NCI-H526 (cell line): ENCODE data around the gene METTL8.
A peak's percentile ranks its signal among the peaks of the same experiment; 100 is the strongest.
"Not testable (repeated sequence)": the region's sequence is repeated elsewhere in the genome, so short reads cannot be mapped to it uniquely, and the experiment has no call there.

Experiments
- DNase-seq, 2 experiments: peaks; one replicate each; lab custom pipeline; 2025; lab: John Stamatoyannopoulos, UW

METTL8 gene

DNA sequence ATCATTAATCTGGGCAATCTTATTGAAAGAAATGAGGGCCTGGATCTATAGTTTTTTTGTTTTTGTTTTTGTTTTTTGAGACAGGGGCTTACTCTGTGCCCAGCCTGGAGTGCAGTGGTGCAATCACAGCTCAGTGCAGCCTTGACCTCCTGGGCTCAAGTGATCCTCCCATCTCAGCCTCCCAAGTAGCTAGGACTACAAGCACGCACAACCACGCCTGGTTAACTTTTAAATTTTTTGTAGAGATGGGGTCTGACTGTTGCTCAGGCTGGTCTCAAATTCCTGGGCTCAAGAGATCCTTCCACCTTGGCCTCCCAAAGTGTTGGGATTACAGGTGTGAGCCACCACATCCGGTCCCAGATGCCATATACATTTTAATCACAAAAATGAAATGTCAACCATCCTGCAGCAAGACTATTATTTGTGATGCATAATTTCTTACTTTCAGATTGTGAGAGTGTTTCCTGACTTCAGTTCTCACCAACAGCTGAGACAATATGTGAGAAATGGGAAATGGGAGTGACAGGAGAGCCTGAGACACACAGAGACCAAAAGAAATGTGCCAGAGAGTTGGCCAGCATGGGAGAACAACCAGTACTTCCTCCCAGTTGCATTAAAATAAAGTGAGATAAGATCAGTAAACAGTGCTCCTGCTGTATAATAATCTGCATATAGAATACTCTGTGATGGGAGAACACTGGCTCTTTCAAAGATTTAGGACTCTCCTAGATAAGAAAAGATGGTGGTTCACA, 87.6 kb downstream of the METTL8 start:
- peak; percentile 81 to 86 for DNase-seq

DNA sequence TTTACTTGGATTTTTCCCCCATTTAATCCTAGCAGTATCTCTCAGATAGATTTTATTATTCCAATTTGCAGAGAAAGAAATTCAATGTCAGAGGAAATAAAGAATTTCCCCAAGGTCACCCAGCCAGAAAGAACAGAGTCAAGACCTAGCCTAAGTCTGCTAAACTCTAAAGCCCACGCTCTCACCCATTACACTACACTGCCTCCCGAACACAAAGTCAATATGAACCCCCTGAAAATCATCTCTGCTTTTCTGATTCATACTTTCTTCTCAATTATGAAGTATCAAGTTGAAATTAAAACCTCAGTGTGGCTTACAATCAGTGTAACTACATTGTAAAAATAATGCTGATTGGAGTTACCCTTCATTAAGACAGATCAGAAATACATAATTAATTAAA, 89.6 kb downstream of the METTL8 start:
- no peak for DNase-seq

DNA sequence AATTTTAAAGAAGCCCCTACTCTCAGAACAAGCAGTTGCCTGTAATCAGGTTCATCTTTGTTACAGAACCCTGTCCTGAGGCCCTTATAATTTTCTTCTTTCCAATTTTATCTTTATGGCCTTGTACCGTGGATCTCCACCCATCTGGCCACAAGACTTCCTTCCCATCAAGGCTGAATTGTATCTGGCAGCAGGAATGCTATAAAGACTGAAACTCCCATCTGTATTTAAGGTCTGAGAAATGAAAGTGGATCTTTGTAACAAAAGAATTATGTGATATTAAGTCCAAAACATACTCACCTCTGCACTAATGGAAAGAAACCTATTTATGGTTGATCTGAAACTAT, 91.8 kb downstream of the METTL8 start:
- no peak for DNase-seq

DNA sequence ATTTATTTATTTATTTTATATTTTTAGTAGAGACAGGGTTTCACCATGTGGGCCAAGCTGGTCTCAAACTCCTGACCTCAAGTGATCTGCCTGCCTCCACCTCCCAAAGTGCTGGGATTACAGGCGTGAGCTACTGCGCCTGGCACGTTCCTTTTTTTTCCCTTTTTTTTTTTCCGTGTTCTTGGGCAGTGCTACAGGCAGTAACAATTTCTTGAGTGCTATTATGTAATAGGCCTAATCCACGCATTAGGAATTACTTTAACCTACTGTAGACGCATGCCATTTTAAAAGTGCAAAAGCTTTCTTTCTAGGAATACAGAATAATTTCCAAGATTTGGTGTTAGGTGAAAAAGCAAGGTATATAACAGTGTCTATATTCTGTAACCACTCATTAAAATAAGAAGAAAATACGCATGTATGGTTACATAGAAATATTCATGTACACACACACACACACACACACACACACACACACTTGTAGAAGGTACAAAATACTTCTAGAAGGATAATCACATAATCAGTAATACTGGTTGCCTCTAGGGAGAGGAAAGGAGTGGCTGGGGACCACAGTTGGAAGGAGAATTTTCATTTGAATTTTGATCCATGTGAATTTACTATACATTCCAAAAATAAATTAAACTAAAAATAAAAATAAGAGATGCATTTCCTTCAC, 92.3 kb downstream of the METTL8 start:
- no peak for DNase-seq

DNA sequence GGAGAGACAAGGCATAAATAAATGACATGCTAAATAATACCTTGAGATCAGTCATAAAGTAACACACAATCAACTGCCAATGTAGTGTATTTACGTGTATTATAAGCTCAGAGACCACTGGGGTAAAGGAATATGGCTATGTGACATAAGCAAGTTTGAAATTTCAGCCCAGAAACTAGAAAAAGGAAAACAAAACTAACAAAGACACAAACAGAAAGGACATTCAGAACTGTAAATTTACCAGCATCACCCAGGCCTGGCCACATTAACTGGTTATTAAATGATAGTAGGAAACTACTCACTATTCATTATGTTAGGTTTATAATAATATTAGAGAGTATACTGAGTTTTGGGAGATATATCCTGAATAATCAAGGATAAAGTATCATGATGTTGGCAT, 98.8 kb downstream of the METTL8 start:
- DNase-seq: no peak

DNA sequence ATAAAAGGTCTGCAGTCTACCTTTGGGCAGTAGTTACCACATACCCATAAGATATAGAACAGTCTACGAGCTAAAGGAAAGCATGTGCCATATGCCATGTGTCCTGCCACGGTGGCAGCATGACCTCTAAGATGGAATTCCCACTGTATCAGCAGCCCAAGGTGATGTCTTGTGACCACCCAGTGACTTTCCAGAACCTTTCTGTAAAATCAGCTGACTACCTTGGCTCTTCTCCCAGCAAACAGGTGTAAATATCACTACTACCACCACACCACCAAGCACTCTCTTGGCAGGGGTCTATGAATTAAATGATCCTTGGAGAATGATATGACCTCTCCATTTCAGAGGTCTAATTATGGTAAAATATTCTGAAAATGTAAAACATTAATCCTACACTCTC, 99.6 kb downstream of the METTL8 start:
- no peak for DNase-seq

DNA sequence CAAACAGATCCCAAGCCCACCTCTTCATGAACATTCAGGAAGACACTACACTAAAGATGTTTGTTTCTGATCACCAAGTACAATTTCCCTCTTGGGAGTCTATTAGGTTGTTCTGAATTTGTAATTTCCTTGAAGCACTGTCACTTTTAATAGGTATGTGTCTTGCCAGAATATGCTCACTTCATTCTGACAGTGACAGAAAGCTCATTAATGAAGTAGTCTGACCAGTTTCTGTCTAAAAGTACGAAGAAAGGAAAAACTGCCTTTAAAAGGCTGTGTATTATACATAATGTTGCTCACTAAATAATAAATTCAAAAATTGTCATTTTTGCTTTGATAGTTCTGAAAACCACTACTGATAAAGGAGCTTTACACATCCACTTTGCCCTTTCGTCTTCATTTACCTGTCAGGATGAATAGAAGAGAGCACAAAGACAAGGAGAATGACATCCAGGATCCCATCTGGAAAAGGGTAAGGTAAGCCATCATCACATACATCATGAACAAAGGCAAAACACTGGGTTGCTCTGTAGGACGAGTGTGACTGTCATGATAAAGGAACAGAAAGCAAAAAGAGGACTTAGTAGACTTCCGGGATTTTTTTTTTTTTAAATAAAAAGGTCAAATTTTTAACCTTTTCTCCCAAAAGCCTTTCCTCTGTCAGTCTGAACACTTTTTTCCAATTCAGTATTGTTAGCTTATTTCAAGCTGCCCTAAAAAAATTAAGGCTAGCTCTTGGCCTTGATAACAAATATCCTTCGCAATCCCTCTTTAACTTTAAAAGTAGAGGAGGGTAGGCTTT, 103.4 kb downstream of the METTL8 start:
- no peak for DNase-seq

DNA sequence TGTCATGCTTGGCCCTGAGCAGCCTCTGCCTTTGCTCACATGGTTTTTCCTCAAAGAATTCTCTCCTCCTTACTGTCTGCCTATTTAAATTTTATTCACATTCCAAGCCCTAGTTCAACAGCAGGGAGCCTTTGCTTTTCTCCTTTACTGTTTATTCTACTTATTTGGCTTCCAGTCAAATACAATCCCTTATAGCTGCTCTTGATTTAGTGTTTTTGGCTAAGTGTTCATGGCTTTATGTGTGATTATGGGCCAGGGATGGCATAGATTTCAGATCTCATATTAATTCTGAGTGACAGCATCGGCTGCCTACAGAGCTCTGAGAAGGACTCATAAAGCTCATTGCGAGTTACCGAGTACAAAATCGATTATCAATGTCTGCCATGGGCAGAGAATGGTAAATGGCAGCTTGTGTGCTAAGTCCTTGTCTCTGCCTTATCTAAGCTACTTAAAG, 106.7 kb downstream of the METTL8 start:
- no peak for DNase-seq

DNA sequence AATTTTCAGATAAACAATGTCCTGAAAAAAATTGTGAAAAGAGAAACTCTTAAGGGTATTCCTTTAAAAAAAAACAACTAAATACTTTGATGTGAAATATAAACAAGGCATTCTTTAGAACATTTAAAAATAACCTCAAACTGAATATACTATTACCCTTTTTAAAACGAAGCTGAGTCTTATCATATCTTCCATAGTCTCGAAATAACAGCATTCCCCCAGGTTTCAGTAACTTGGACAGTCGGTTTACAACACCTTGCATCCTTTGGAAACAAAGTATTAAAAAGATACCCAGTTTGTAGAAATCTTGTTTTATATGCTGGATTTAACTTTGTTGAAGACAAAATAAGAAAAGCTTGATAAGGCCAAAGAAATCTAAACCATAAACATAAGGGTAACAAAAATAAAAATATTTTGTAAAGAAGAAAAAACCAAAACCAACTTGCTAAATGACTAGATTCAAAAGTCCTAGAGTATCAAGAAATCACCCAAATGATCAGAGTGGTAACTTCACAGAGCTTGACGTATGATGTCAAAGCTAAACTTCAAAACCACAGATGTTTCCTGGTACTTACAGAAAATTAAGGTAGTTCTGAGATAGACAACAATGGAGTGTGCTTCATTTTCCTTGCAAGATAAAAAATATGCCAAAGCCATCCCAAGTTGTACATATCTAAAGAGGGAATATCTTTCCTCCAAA, 107.8 kb downstream of the METTL8 start:
- DNase-seq: no peak

DNA sequence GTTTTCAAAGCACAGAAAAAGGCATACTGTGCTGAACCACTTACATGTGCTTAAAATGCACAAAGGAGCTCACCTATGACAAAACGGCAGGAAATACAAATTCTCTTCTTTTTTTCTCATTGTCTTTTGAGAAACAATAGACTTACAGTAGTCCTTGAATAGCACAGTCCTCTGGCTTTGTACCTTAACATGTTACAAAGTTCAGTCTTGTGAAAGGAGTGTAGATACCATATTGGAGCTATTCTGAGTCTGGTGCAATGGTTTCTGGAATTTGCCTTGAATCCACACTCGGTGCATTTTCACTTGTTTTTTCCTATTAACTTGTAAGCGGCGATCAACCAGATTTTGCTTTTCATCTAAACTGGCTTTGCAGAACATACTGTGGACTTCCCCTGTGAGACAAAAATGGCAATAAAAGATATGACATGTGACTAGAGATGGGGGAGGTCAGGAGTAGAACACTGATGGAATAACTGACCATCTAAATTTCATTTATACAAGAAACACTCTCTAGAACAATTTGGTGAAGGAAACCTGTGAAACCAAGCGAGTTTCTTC, 109.7 kb downstream of the METTL8 start:
- DNase-seq: no peak

DNA sequence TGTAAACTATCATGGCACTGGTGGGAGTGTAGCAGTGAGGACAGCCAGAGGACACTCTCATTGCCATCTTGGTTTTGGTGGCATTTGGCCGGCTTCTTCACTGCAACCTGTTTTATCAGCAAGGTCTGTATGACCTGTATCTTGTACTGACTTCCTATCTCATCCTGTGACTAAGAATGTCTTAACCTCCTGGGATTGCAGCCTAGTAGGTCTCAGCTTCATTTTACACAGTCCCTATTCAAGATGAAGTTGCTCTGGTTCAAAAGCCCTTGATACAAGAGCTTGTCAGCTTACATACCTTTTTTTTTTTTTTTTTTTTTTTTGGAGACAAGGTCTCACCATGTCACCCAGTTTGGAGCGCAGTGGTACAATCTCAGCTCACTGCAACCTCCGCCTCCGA, 110.9 kb downstream of the METTL8 start:
- DNase-seq: no peak

DNA sequence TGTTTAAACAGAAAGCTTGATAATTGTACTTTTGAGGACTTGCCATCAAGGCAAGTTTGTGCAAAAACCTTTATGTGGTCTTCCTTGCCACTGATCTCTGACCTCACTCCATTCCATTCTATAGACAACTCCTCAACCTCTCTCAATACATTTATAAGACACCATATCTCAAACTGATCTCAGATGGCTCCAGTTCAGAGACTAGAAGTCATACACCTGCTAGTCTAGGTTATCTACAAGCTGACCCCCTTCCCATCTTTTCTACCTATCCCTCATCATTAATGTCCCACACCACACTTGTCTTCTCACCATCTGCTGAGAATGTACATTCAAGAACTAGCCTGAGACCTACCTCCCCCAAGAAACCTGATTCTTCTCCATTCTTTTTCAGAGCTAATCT, 113.1 kb downstream of the METTL8 start:
- no peak for DNase-seq

DNA sequence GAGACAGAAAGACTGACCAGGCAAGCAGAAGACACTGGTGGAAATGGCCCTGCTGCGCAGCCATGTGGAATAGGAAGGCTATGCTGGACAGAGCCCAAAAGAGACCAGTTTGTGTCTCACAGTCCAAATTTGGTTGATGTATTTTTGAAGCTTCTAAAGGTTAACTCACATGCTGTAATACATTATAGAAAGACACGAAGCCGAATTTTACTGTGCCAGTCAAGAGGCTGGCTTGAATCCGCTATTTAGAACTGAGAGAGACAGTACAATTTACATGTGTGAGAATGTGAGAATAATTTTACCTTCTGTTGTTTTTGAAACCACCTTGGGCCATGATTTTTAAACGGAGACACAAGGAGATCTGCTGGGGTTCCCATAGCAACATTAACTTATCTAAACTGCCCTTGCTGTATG, 113.6 kb downstream of the METTL8 start:
- DNase-seq: no peak

DNA sequence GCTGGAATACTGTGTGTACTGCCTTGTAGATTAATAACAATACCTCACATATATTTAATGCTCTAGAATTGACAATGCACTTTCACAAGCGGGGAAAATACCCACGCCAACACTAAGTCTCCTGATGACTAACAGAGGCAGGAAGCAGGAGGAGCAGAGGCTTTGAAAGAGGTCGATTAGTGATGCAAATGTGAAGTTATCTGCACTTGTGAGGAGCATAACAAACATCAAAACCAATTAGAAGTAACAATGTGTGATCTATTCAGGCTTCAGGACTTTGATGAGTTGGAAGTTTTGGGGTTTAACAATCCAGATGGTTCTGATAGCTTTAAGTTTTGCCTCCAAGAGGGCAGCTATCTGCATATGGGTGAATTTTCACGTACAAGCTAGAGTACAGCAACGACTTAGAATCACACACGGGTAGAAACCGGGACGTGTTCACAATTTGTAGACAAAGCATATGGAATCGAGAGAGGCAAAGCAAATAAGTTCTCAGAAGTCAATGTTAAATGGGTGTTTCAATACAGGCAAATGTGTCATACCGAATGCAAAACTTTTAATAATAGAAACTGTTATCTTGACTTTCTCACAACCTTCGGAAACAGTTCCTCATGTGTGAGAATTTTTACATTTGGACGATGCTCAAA, 114.5 kb downstream of the METTL8 start:
- DNase-seq: no peak

DNA sequence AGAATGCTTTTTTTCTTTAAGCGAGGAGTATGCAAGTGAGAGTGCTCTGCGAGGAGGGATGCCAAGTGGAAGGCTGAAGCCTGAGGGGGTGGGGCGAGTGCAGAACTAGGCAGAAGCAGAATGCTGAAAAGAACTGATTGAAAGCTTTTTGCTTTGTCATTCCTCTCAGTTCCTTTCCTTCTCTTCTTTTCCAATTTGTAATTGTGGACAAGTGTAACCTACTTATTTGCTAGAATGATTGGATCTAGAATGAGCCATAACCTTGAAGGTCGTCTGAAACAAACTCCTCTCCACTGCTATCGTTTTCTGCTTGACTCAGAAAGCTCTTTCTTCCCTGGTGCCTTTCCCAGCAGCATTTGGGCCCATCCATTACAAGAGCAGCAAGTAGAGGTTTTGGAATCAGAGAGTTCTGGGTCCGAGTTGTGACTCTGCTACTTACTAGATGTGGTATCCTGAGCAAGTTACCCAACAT, 115.3 kb downstream of the METTL8 start:
- no peak for DNase-seq

DNA sequence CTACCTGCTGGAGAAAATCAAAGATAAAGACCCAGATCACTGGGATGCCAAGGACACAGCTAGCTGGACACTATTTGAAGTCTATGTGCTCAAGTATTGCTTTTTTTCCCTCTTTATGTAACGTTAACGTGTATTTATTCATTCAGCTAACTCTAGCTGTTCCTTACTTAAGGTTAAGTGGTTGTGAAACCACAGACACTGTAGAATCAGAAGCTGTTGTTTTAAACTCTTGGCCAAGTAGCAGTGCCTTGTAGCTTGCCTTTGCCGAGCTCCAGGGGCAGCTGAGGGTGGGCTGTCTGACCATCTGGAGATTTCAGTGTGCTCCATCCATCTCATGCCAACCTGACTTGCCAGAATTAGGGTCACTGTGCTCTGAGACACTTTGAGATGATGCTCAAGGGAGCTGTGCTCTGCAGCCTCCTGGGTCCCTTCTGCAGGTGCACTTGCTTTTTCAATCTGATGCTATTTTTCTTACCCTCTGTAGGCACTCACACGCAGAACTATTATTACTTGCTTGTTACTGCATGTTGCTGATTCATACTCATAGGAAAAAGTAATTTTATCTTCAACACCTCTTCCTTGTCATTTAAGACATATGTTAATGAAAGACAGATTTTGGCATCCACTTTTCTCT, 116.2 kb downstream of the METTL8 start:
- DNase-seq: no peak

DNA sequence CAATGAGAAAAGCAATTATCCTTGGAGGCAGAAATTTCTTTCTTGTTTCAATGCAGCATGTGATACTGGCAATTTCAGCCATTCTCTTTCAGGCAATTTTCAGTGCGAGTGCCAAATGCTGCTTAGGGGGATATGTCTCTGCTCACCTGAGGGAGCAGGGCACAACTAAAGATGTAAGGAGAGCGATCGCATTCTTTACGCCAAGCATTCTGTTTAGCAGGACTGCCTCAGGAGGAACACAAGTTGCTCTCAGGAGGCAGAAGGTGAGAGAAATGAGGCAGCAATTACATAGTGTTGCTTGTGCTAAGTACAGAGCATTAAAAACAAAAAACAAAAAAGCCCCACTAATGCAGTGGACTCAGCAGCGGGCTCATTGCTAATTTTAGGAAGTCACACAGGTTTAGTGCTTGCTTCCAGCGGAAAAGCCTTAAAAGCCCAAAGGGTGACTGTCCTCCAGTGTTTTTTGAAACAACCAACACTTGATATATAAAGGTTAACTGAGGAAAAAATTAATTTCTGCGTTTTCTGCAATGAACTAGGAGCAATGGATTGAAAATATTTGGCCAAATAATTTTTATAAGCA, 116.9 kb downstream of the METTL8 start:
- DNase-seq: no peak

DNA sequence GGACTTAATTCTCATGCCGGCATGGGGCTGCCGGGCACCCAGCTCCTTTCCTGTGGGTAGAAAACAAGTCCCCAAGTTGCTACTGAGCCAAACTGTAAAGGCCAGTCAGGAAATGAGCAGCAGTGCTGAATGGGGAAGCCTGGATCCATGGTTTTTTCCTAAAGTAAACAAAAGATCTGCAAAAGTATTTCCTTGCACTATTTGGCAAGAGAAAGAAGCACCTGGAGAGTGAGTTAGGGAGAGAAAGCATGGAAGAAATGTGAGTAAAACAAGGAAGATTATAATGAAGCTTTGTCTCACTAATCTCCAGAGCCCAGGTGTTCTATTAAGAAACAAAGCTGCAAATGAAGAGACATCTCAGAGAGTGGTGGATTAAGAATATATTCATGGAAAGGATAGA, 117.6 kb downstream of the METTL8 start:
- DNase-seq: no peak

DNA sequence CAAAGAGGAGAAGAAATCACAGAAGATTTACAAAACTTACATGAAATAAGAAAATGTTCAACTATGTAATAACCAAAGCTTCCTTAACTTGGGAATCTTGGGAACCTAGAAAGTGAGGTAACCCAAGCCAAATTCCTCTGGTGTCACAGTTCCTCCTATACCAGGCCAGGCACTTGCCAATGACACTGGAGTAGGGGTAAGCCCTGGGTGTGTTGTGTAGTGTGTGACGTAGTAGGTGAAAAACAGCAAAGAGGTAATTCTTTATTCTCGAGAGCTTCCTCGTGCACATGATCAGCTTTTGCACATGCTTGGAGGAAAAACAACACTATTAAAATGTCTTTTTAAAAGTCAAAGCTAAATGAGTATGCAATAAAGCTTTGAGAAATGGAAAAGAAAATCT, 118.0 kb downstream of the METTL8 start:
- no peak for DNase-seq

DNA sequence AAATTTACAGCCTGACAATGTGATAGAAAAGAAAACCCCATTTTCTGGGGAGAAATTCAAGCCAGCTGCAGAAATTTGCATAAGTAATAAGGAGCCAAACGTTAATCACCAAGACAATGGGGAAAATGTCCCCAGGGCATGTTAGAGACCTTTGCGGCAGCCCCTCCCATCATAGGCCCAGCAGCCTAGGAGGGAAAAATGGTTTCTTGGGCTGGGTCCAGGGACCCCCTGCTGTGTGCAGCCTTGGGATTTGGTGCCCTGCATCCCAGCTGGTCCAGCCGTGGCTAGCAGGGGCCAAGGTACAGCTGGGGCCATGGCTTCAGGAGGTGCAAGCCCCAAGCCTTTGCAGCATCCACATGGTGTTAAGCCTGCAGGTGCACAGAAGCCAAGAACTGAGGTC, 121.6 kb downstream of the METTL8 start:
- DNase-seq: not testable (repeated sequence)

DNA sequence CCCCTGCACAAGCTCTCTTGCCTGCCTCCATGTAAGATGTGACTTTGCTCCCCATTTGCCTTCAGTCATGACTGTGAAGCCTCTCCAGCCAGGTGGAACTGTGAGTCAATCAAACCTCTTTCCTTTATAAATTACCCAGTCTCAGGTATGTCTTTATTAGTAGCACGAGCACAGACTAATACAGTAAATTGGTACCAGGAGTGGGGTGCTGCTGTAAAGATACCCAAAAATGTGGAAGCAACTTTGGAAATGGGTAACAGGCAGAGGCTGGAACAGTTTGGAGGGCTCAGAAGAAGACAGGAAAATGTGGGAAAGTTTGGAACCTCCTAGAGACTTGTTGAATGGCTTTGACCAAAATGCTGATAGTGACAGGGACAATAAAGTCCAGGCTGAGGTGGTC, 122.2 kb downstream of the METTL8 start:
- not testable (repeated sequence) for DNase-seq
